ENCODE measurements around the gene D2HGDH.

Gene D2HGDH

GRCh38 chr2:241743620-241744019, 9.2 kb downstream of the D2HGDH start:
- DNase-seq (ENCODE audit: extremely low spot score): no peak
- CTCF ChIA-PET: no interaction called here
- no peak for TF ChIP-seq TARDBP (IDR thresholded peaks at IDR 0.05)
- TF ChIP-seq SUZ12 (IDR thresholded peaks at IDR 0.05): no peak
- TF ChIP-seq LEF1 (IDR thresholded peaks at IDR 0.05; ENCODE audit: borderline replicate concordance): no peak
- no peak for TF ChIP-seq CTBP1 (IDR thresholded peaks at IDR 0.05; ENCODE audit: borderline replicate concordance)
- no peak for TF ChIP-seq PKNOX1 (IDR thresholded peaks at IDR 0.05)
- TF ChIP-seq ARNT (IDR thresholded peaks at IDR 0.05): no peak
- no peak for TF ChIP-seq NFRKB (IDR thresholded peaks at IDR 0.05)
- no peak for TF ChIP-seq HDGF (IDR thresholded peaks at IDR 0.05; ENCODE audit: borderline replicate concordance)
- TF ChIP-seq FOXM1 (IDR thresholded peaks at IDR 0.05; ENCODE audit: borderline replicate concordance): no peak
- TF ChIP-seq ZNF384 (IDR thresholded peaks at IDR 0.05): no peak
- no peak for TF ChIP-seq SP1 (IDR thresholded peaks at IDR 0.05)
- no peak for TF ChIP-seq BHLHE40 (IDR thresholded peaks at IDR 0.05; ENCODE audit: borderline replicate concordance)
- no peak for TF ChIP-seq ELF4 (IDR thresholded peaks at IDR 0.05)
- POLR2A ChIA-PET: no interaction called here

GRCh38 chr2:241744028-241744754, 9.8 kb downstream of the D2HGDH start:
- CTCF ChIA-PET: no interaction called here
- DNase-seq (ENCODE audit: extremely low spot score): no peak

GRCh38 chr2:241745276-241745675, 10.8 kb downstream of the D2HGDH start:
- ChIA-PET CTCF (no interaction called here), POLR2A (no interaction called here)
- TF ChIP-seq NFRKB (IDR thresholded peaks at IDR 0.05) (no peak), SP1 (IDR thresholded peaks at IDR 0.05) (no peak), FOXK2 (IDR thresholded peaks at IDR 0.05) (no peak), BHLHE40 (IDR thresholded peaks at IDR 0.05; ENCODE audit: borderline replicate concordance) (no peak), PKNOX1 (IDR thresholded peaks at IDR 0.05) (no peak), FOXM1 (IDR thresholded peaks at IDR 0.05; ENCODE audit: borderline replicate concordance) (no peak), TARDBP (IDR thresholded peaks at IDR 0.05) (no peak), ZNF384 (IDR thresholded peaks at IDR 0.05) (no peak), ARNT (IDR thresholded peaks at IDR 0.05) (no peak), FOXA1 (IDR thresholded peaks at IDR 0.05) (no peak), ELF4 (IDR thresholded peaks at IDR 0.05) (no peak), HDGF (IDR thresholded peaks at IDR 0.05; ENCODE audit: borderline replicate concordance) (no peak), LEF1 (IDR thresholded peaks at IDR 0.05; ENCODE audit: borderline replicate concordance) (no peak), CTBP1 (IDR thresholded peaks at IDR 0.05; ENCODE audit: borderline replicate concordance) (no peak), SUZ12 (IDR thresholded peaks at IDR 0.05) (no peak), L3MBTL2 (conservative IDR thresholded peaks at IDR 0.05) (no peak)
- DNase-seq (ENCODE audit: extremely low spot score): no peak

More at GRCh38 chr2:241744028-241744754, 9.8 kb downstream of the D2HGDH start:
- POLR2A ChIA-PET: no interaction called here
- TF ChIP-seq ARNT (IDR thresholded peaks at IDR 0.05) (no peak), ZNF384 (IDR thresholded peaks at IDR 0.05) (no peak), SUZ12 (IDR thresholded peaks at IDR 0.05) (no peak), LEF1 (IDR thresholded peaks at IDR 0.05; ENCODE audit: borderline replicate concordance) (no peak), HDGF (IDR thresholded peaks at IDR 0.05; ENCODE audit: borderline replicate concordance) (no peak), L3MBTL2 (conservative IDR thresholded peaks at IDR 0.05) (no peak), NFRKB (IDR thresholded peaks at IDR 0.05) (no peak), CTBP1 (IDR thresholded peaks at IDR 0.05; ENCODE audit: borderline replicate concordance) (no peak), PKNOX1 (IDR thresholded peaks at IDR 0.05) (no peak), ELF4 (IDR thresholded peaks at IDR 0.05) (no peak), BHLHE40 (IDR thresholded peaks at IDR 0.05; ENCODE audit: borderline replicate concordance) (no peak), SP1 (IDR thresholded peaks at IDR 0.05) (no peak), TARDBP (IDR thresholded peaks at IDR 0.05) (no peak), FOXA1 (IDR thresholded peaks at IDR 0.05) (no peak), FOXM1 (IDR thresholded peaks at IDR 0.05; ENCODE audit: borderline replicate concordance) (no peak), FOXK2 (IDR thresholded peaks at IDR 0.05) (no peak)

- ChIA-PET CTCF (no interaction called here), POLR2A (no interaction called here)
- no peak for DNase-seq (ENCODE audit: extremely low spot score)
Observed at GRCh38 chr2:241746084-241746483, 11.7 kb downstream of the D2HGDH start.

GRCh38 chr2:241748468-241749256, 14.2 kb downstream of the D2HGDH start:
- ChIA-PET POLR2A (no interaction called here), CTCF (no interaction called here)
- DNase-seq (ENCODE audit: extremely low spot score): no peak
- no peak for TF ChIP-seq FOXM1 (IDR thresholded peaks at IDR 0.05; ENCODE audit: borderline replicate concordance)
- no peak for TF ChIP-seq CTBP1 (IDR thresholded peaks at IDR 0.05; ENCODE audit: borderline replicate concordance)
- TF ChIP-seq ELF4 (IDR thresholded peaks at IDR 0.05): no peak
- TF ChIP-seq SUZ12 (IDR thresholded peaks at IDR 0.05): no peak
- TF ChIP-seq NFRKB (IDR thresholded peaks at IDR 0.05): no peak
- TF ChIP-seq FOXK2 (IDR thresholded peaks at IDR 0.05): no peak
- TF ChIP-seq TARDBP (IDR thresholded peaks at IDR 0.05): no peak
- no peak for TF ChIP-seq PKNOX1 (IDR thresholded peaks at IDR 0.05)
- no peak for TF ChIP-seq BHLHE40 (IDR thresholded peaks at IDR 0.05; ENCODE audit: borderline replicate concordance)
- TF ChIP-seq ARNT (IDR thresholded peaks at IDR 0.05): no peak
- TF ChIP-seq LEF1 (IDR thresholded peaks at IDR 0.05; ENCODE audit: borderline replicate concordance): no peak
- no peak for TF ChIP-seq FOXA1 (IDR thresholded peaks at IDR 0.05)
- no peak for TF ChIP-seq ZNF384 (IDR thresholded peaks at IDR 0.05)
- TF ChIP-seq SP1 (IDR thresholded peaks at IDR 0.05): no peak
- no peak for TF ChIP-seq L3MBTL2 (conservative IDR thresholded peaks at IDR 0.05)
- TF ChIP-seq HDGF (IDR thresholded peaks at IDR 0.05; ENCODE audit: borderline replicate concordance): no peak

More at GRCh38 chr2:241746084-241746483, 11.7 kb downstream of the D2HGDH start:
- TF ChIP-seq ELF4 (IDR thresholded peaks at IDR 0.05) (no peak), CTBP1 (IDR thresholded peaks at IDR 0.05; ENCODE audit: borderline replicate concordance) (no peak), BHLHE40 (IDR thresholded peaks at IDR 0.05; ENCODE audit: borderline replicate concordance) (no peak), ZNF384 (IDR thresholded peaks at IDR 0.05) (no peak), FOXM1 (IDR thresholded peaks at IDR 0.05; ENCODE audit: borderline replicate concordance) (no peak), HDGF (IDR thresholded peaks at IDR 0.05; ENCODE audit: borderline replicate concordance) (no peak)
